ENCODE results near the gene SMARCC2. TPM values are rescaled to one million over a fixed set of nuclear protein-coding genes. Genes with fewer than 3 reads are reported as not detected.

The SMARCC2 gene
- total RNA-seq, 2 donors from 2014 or later = 127 to 129 TPM

GRCh38 chr12:56236091-56236490, 46.8 kb upstream of the SMARCC2 start:
- Mint-ChIP-seq H3K27me3 (ENCODE audit: insufficient read depth) (peaks cover 8% of the 10 kb centered on the region), H3K4me3 (no peak overlapping the region), H3K27ac (no peak overlapping the region), H3K36me3 (ENCODE audit: low read depth) (peaks cover 19% of the 10 kb centered on the region), H3K9me3 (no peaks in the 10 kb centered on the region), H3K4me1 (no peaks in the 10 kb centered on the region)
- Histone ChIP-seq H3K9ac (ENCODE audit: extremely low read depth, low read length, poor library complexity, severe bottlenecking) (no peak overlapping the region), H3K36me3 (ENCODE audit: control insufficient read depth, insufficient read depth, low read length) (peaks cover 11% of the 10 kb centered on the region), H3K4me3 (ENCODE audit: low read length) (no peak overlapping the region), H3K9me3 (ENCODE audit: control insufficient read depth, low read length) (no peaks in the 10 kb centered on the region), H3K27me3 (ENCODE audit: control insufficient read depth, insufficient read depth, low read length, poor library complexity, severe bottlenecking) (no peaks in the 10 kb centered on the region), H3K27ac (ENCODE audit: low read depth, low read length) (no peak overlapping the region), H3K4me1 (ENCODE audit: control insufficient read depth, insufficient read depth, low read length) (no peaks in the 10 kb centered on the region)
- DNase-seq = no peak
- TF ChIP-seq CTCF (conservative IDR thresholded peaks at IDR 0.05) = no peak
- WGBS, 2 experiments (ENCODE audit: insufficient coverage in 1 of 2, insufficient read length in 1 of 2) = 86 to 97% methylated on average over 6 of the region's 6 CpGs

GRCh38 chr12:56234746-56235436, 45.6 kb upstream of the SMARCC2 start:
- DNase-seq = no peak
- no peaks in the 10 kb centered on the region for H3K9me3 ChIP-seq (ENCODE audit: control insufficient read depth, low read length)
- no peaks in the 10 kb centered on the region for H3K9me3 Mint-ChIP-seq
- H3K27me3 ChIP-seq (ENCODE audit: control insufficient read depth, insufficient read depth, low read length, poor library complexity, severe bottlenecking) = no peaks in the 10 kb centered on the region
- no peaks in the 10 kb centered on the region for H3K4me1 ChIP-seq (ENCODE audit: control insufficient read depth, insufficient read depth, low read length)
- no peak overlapping the region for H3K27ac Mint-ChIP-seq
- H3K9ac ChIP-seq (ENCODE audit: extremely low read depth, low read length, poor library complexity, severe bottlenecking) = no peak overlapping the region
- TF ChIP-seq CTCF (conservative IDR thresholded peaks at IDR 0.05) = no peak
- no peak overlapping the region for H3K4me3 Mint-ChIP-seq
- H3K27ac ChIP-seq (ENCODE audit: low read depth, low read length) = no peak overlapping the region
- peaks cover 6% of the 10 kb centered on the region for H3K36me3 ChIP-seq (ENCODE audit: control insufficient read depth, insufficient read depth, low read length)
- H3K4me3 ChIP-seq (ENCODE audit: low read length) = no peak overlapping the region
- peaks cover 9% of the 10 kb centered on the region for H3K36me3 Mint-ChIP-seq (ENCODE audit: low read depth)
- WGBS, 2 experiments (ENCODE audit: insufficient coverage in 1 of 2, insufficient read length in 1 of 2) = 88 to 91% methylated on average over 9 to 16 of the region's 16 CpGs
- peaks cover 8% of the 10 kb centered on the region for H3K27me3 Mint-ChIP-seq (ENCODE audit: insufficient read depth)
- no peaks in the 10 kb centered on the region for H3K4me1 Mint-ChIP-seq

GRCh38 chr12:56231184-56231582, 41.9 kb upstream of the SMARCC2 start:
- no peak overlapping the region for H3K27ac Mint-ChIP-seq
- Histone ChIP-seq H3K4me3 (ENCODE audit: low read length) (no peak overlapping the region), H3K9ac (ENCODE audit: extremely low read depth, low read length, poor library complexity, severe bottlenecking) (no peak overlapping the region), H3K27ac (ENCODE audit: low read depth, low read length) (no peak overlapping the region), H3K9me3 (ENCODE audit: control insufficient read depth, low read length) (no peaks in the 10 kb centered on the region), H3K27me3 (ENCODE audit: control insufficient read depth, insufficient read depth, low read length, poor library complexity, severe bottlenecking) (no peaks in the 10 kb centered on the region), H3K4me1 (ENCODE audit: control insufficient read depth, insufficient read depth, low read length) (no peaks in the 10 kb centered on the region), H3K36me3 (ENCODE audit: control insufficient read depth, insufficient read depth, low read length) (peaks cover 3% of the 10 kb centered on the region)
- H3K36me3 Mint-ChIP-seq (ENCODE audit: low read depth) = peaks cover 3% of the 10 kb centered on the region
- no peaks in the 10 kb centered on the region for H3K4me1 Mint-ChIP-seq
- DNase-seq = no peak
- H3K4me3 Mint-ChIP-seq = no peak overlapping the region
- WGBS, 2 experiments (ENCODE audit: insufficient coverage in 1 of 2, insufficient read length in 1 of 2) = 93 to 94% methylated on average over 9 to 11 of the region's 11 CpGs
- no peak for TF ChIP-seq CTCF (conservative IDR thresholded peaks at IDR 0.05)
- H3K9me3 Mint-ChIP-seq = no peaks in the 10 kb centered on the region
- peaks cover 8% of the 10 kb centered on the region for H3K27me3 Mint-ChIP-seq (ENCODE audit: insufficient read depth)
